ENCODE data around the gene ETV5. TPM values are rescaled to one million over a fixed set of nuclear protein-coding genes. Genes with fewer than 3 reads are reported as not detected.
A peak's percentile ranks its signal among the peaks of the same experiment; 100 is the strongest.

Gene ETV5
- total and polyA plus RNA-seq, 2 donors (not counting 1 experiment from before 2014, with no cell fraction given), result 23.1 to 24.9 TPM

DNA sequence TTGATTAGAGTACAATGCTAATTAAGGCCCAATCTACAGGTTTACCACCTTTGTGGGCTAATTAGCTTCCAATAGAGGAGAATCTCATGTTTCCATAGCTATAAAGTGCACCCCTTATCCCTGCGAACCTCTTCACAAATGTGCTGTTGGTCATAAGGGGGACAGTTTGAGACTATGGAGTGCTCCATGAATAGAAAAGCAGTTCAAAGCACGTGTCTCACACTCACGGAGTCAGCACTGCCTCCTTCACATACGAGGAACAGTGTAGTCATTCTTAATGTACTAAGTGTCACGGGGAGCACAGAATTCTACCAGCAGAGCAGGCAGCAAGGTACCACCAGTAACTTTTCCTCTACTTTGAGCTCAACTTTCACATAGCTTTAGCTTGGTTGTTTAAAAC is 62.1 kb downstream of the ETV5 start:
- Histone ChIP-seq H3K79me2 (ENCODE audit: control insufficient read depth, insufficient read depth, low read length) (no peaks in the 10 kb centered on the region), H3K9ac (ENCODE audit: insufficient read depth, low read length) (no peak overlapping the region), H2AFZ (ENCODE audit: low read length) (no peak overlapping the region), H3K9me3 (ENCODE audit: control insufficient read depth, insufficient read depth, low read depth, low read length) (no peaks in the 10 kb centered on the region), H3K27me3 (ENCODE audit: control insufficient read depth, insufficient read depth, low read length) (no peaks in the 10 kb centered on the region), H3K4me1 (ENCODE audit: control insufficient read depth, extremely low read depth, insufficient read depth, low read length) (no peaks in the 10 kb centered on the region), H4K20me1 (ENCODE audit: control insufficient read depth, extremely low read depth, insufficient read depth, low read length) (no peaks in the 10 kb centered on the region), H3K4me2 (ENCODE audit: extremely low read depth, insufficient read depth, low read length) (no peak overlapping the region), H3K4me3 (replicated peaks in 1 of 4; ENCODE audit: control extremely low read depth in 1 of 4, insufficient read depth in 1 of 4, low read depth in 3 of 4, low read length in 4 of 4) (no peak overlapping the region), H3K36me3 (ENCODE audit: control insufficient read depth, insufficient read depth, low read length) (peaks cover 4% of the 10 kb centered on the region), H3K27ac (ENCODE audit: insufficient read depth, low read length) (no peak overlapping the region)
- DNase-seq (ENCODE audit: low read depth in 2 of 2), result no peak
- no peak for TF ChIP-seq EZH2 (IDR thresholded peaks at IDR 0.05; ENCODE audit: low read length, missing control alignments)
- TF ChIP-seq, protein P1, sequence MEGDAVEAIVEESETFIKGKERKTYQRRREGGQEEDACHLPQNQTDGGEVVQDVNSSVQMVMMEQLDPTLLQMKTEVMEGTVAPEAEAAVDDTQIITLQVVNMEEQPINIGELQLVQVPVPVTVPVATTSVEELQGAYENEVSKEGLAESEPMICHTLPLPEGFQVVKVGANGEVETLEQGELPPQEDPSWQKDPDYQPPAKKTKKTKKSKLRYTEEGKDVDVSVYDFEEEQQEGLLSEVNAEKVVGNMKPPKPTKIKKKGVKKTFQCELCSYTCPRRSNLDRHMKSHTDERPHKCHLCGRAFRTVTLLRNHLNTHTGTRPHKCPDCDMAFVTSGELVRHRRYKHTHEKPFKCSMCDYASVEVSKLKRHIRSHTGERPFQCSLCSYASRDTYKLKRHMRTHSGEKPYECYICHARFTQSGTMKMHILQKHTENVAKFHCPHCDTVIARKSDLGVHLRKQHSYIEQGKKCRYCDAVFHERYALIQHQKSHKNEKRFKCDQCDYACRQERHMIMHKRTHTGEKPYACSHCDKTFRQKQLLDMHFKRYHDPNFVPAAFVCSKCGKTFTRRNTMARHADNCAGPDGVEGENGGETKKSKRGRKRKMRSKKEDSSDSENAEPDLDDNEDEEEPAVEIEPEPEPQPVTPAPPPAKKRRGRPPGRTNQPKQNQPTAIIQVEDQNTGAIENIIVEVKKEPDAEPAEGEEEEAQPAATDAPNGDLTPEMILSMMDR (conservative IDR thresholded peaks at IDR 0.05 in 1 of 2, IDR thresholded peaks at IDR 0.05 in 1 of 2; ENCODE audit: low read depth in 1 of 2, low read length in 2 of 2), result no peak

DNA sequence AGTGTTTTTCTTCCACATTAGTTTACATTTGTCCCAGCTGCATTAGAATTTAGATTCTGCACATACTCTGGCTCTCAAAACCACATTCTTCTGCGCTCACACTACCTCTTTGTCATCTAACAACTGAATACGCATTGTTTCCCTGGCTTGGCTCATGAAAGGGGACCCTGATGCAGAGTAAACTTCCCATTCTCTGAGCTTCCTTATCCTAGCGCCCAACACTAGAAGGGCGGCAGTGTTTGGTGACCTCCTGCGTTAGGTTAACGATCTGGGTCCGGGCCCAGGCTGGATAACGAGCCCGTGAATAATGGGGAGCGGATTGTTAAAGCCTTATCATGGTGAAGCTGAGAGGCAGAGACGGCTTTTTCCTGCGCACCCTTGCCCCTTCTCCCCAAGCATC is 63.9 kb downstream of the ETV5 start:
- H3K79me2 ChIP-seq (ENCODE audit: control insufficient read depth, insufficient read depth, low read length), result no peaks in the 10 kb centered on the region
- H3K4me1 ChIP-seq (ENCODE audit: control insufficient read depth, extremely low read depth, insufficient read depth, low read length), result no peaks in the 10 kb centered on the region
- H2AFZ ChIP-seq (ENCODE audit: low read length), result no peak overlapping the region
- DNase-seq (ENCODE audit: low read depth in 2 of 2), result peak; percentile 32 to 62
- no peaks in the 10 kb centered on the region for H4K20me1 ChIP-seq (ENCODE audit: control insufficient read depth, extremely low read depth, insufficient read depth, low read length)
- no peak overlapping the region for H3K4me2 ChIP-seq (ENCODE audit: extremely low read depth, insufficient read depth, low read length)
- no peak overlapping the region for H3K9ac ChIP-seq (ENCODE audit: insufficient read depth, low read length)
- TF ChIP-seq, protein P1 (conservative IDR thresholded peaks at IDR 0.05 in 1 of 2, IDR thresholded peaks at IDR 0.05 in 1 of 2; ENCODE audit: low read depth in 1 of 2, low read length in 2 of 2), result no peak
- TF ChIP-seq EZH2 (IDR thresholded peaks at IDR 0.05; ENCODE audit: low read length, missing control alignments), result no peak
- no peak overlapping the region for H3K27ac ChIP-seq (ENCODE audit: insufficient read depth, low read length)
- no peaks in the 10 kb centered on the region for H3K27me3 ChIP-seq (ENCODE audit: control insufficient read depth, insufficient read depth, low read length)
- no peak overlapping the region for H3K4me3 ChIP-seq (replicated peaks in 1 of 4; ENCODE audit: control extremely low read depth in 1 of 4, insufficient read depth in 1 of 4, low read depth in 3 of 4, low read length in 4 of 4)
- H3K9me3 ChIP-seq (ENCODE audit: control insufficient read depth, insufficient read depth, low read depth, low read length), result no peaks in the 10 kb centered on the region
- H3K36me3 ChIP-seq (ENCODE audit: control insufficient read depth, insufficient read depth, low read length), result peaks cover 2% of the 10 kb centered on the region

- no peak overlapping the region for H2AFZ ChIP-seq (ENCODE audit: low read length)
- H3K27ac ChIP-seq (ENCODE audit: insufficient read depth, low read length), result no peak overlapping the region
- TF ChIP-seq EZH2 (IDR thresholded peaks at IDR 0.05; ENCODE audit: low read length, missing control alignments), result no peak
- TF ChIP-seq, protein P1 (conservative IDR thresholded peaks at IDR 0.05 in 1 of 2, IDR thresholded peaks at IDR 0.05 in 1 of 2; ENCODE audit: low read depth in 1 of 2, low read length in 2 of 2), result no peak
Observed at GRCh38 chr3:186044427-186044826, 64.5 kb downstream of the ETV5 start.

More at GRCh38 chr3:186044427-186044826, 64.5 kb downstream of the ETV5 start:
- H3K4me3 ChIP-seq (replicated peaks in 1 of 4; ENCODE audit: control extremely low read depth in 1 of 4, insufficient read depth in 1 of 4, low read depth in 3 of 4, low read length in 4 of 4), result no peak overlapping the region
- H3K9ac ChIP-seq (ENCODE audit: insufficient read depth, low read length), result no peak overlapping the region
- DNase-seq (ENCODE audit: low read depth in 2 of 2), result no peak
- no peaks in the 10 kb centered on the region for H3K27me3 ChIP-seq (ENCODE audit: control insufficient read depth, insufficient read depth, low read length)
- no peaks in the 10 kb centered on the region for H3K9me3 ChIP-seq (ENCODE audit: control insufficient read depth, insufficient read depth, low read depth, low read length)
- H4K20me1 ChIP-seq (ENCODE audit: control insufficient read depth, extremely low read depth, insufficient read depth, low read length), result no peaks in the 10 kb centered on the region
- H3K4me1 ChIP-seq (ENCODE audit: control insufficient read depth, extremely low read depth, insufficient read depth, low read length), result no peaks in the 10 kb centered on the region
- H3K4me2 ChIP-seq (ENCODE audit: extremely low read depth, insufficient read depth, low read length), result no peak overlapping the region
- no peaks in the 10 kb centered on the region for H3K79me2 ChIP-seq (ENCODE audit: control insufficient read depth, insufficient read depth, low read length)
- H3K36me3 ChIP-seq (ENCODE audit: control insufficient read depth, insufficient read depth, low read length), result peaks cover 2% of the 10 kb centered on the region

Data from fibroblast of lung (primary cell).